Astrocyte (in vitro differentiated cells and primary cell): ENCODE results near the gene CADPS. TPM values are rescaled to one million over a fixed set of nuclear protein-coding genes. Genes with fewer than 3 reads are reported as not detected.

Experiments used
- DNase-seq: peaks from one replicate; pipeline ENCODE4 v3.0.0-alpha.2; 2010; ENCODE audit warnings: low read depth
- FAIRE-seq: peaks from 2 replicates; lab custom pipeline; 2011; peaks lifted over from hg19 to GRCh38; lab: Jason Lieb, UNC
- H2AFZ ChIP-seq: 2 replicates; pipeline ENCODE4 v1.6.0; 2012; ENCODE audit warnings: low read depth, low read length, inconsistent platforms
- H3K27ac ChIP-seq: 2 replicates; pipeline ENCODE4 v1.5.1; 2011; ENCODE audit warnings: low read depth, low read length, inconsistent platforms
- H3K27me3 ChIP-seq: 2 replicates; pipeline ENCODE4 v1.6.0; 2011; ENCODE audit warnings: low read length, inconsistent platforms; ENCODE audit not compliant: insufficient read depth
- H3K36me3 ChIP-seq: 2 replicates; pipeline ENCODE4 v1.5.1; 2011; ENCODE audit warnings: low read length, inconsistent platforms; ENCODE audit not compliant: insufficient read depth
- H3K4me1 ChIP-seq: 2 replicates; pipeline ENCODE4 v1.5.1; 2011; ENCODE audit warnings: low read length, inconsistent platforms; ENCODE audit not compliant: insufficient read depth
- H3K4me2 ChIP-seq: 2 replicates; pipeline ENCODE4 v1.6.0; 2012; ENCODE audit warnings: low read length, inconsistent platforms
- H3K4me3 ChIP-seq: 2 replicates; pipeline ENCODE4 v1.5.1; 2011; ENCODE audit warnings: low read depth, mild to moderate bottlenecking, low read length, inconsistent platforms; ENCODE audit not compliant: insufficient read depth
- H3K79me2 ChIP-seq: 2 replicates; pipeline ENCODE4 v1.6.0; 2012; ENCODE audit warnings: mild to moderate bottlenecking, low read length, inconsistent platforms; ENCODE audit not compliant: insufficient read depth
- H3K9ac ChIP-seq: 2 replicates; pipeline ENCODE4 v1.6.0; 2012; ENCODE audit warnings: mild to moderate bottlenecking, low read length, inconsistent platforms
- H3K9me3 ChIP-seq: 2 replicates; pipeline ENCODE4 v1.5.1; 2012; ENCODE audit warnings: low read depth, mild to moderate bottlenecking, low read length, inconsistent platforms; ENCODE audit not compliant: insufficient read depth
- H4K20me1 ChIP-seq: 2 replicates; pipeline ENCODE4 v1.6.0; 2012; ENCODE audit warnings: low read length, inconsistent platforms; ENCODE audit not compliant: insufficient read depth
- H3K27ac Mint-ChIP-seq: one replicate; pipeline ENCODE4 v1.8.0; 2021; ENCODE audit warnings: mild to moderate bottlenecking, mixed read lengths; ENCODE audit not compliant: unreplicated experiment
- H3K27me3 Mint-ChIP-seq: one replicate; pipeline ENCODE4 v1.8.0; 2021; ENCODE audit warnings: low read depth, mixed read lengths; ENCODE audit not compliant: unreplicated experiment
- H3K36me3 Mint-ChIP-seq: one replicate; pipeline ENCODE4 v1.8.0; 2021; ENCODE audit warnings: low read depth, mixed read lengths; ENCODE audit not compliant: unreplicated experiment
- H3K4me1 Mint-ChIP-seq: one replicate; pipeline ENCODE4 v1.8.0; 2021; ENCODE audit warnings: low read depth, mixed read lengths; ENCODE audit not compliant: unreplicated experiment
- H3K4me3 Mint-ChIP-seq: one replicate; pipeline ENCODE4 v1.8.0; 2021; ENCODE audit warnings: mild to moderate bottlenecking, moderate library complexity, mixed read lengths; ENCODE audit not compliant: unreplicated experiment
- H3K9me3 Mint-ChIP-seq: one replicate; pipeline ENCODE4 v1.8.0; 2021; ENCODE audit warnings: mild to moderate bottlenecking, mixed read lengths; ENCODE audit not compliant: unreplicated experiment
- CTCF ChIP-seq: IDR thresholded peaks from 2 replicates; pipeline ENCODE4 v1.5.1; 2011; ENCODE audit warnings: low read depth, mild to moderate bottlenecking, inconsistent platforms, low read length, moderate library complexity; ENCODE audit not compliant: insufficient read depth
- EZH2 ChIP-seq: IDR thresholded peaks from 2 replicates; pipeline ENCODE4 v1.6.1; 2012; ENCODE audit warnings: mild to moderate bottlenecking, low read length, inconsistent platforms; ENCODE audit not compliant: insufficient read depth
- total RNA-seq: library from RNA; stranded (reverse); gene quantifications from 2 replicates; pipeline ENCODE4 v1.2.1, GENCODE V29; 2021

Gene CADPS
- total RNA-seq, 1 donor from 2014 or later, result 5.4 TPM

- H3K27ac Mint-ChIP-seq, result no peak overlapping the region
- Histone ChIP-seq H2AFZ (no peak overlapping the region), H3K9ac (no peak overlapping the region), H3K4me2 (no peak overlapping the region), H3K27me3 (peaks cover 3% of the 10 kb centered on the region), H3K9me3 (no peaks in the 10 kb centered on the region), H3K27ac (no peak overlapping the region), H4K20me1 (no peaks in the 10 kb centered on the region), H3K4me3 (no peak overlapping the region), H3K4me1 (no peaks in the 10 kb centered on the region), H3K79me2 (no peaks in the 10 kb centered on the region), H3K36me3 (no peaks in the 10 kb centered on the region)
- H3K27me3 Mint-ChIP-seq, result peaks cover 11% of the 10 kb centered on the region
- no peaks in the 10 kb centered on the region for H3K36me3 Mint-ChIP-seq
- H3K4me1 Mint-ChIP-seq, result no peaks in the 10 kb centered on the region
- no peak overlapping the region for H3K4me3 Mint-ChIP-seq
- DNase-seq (no peak), FAIRE-seq (no peak)
- TF ChIP-seq CTCF, result no peak
- TF ChIP-seq EZH2, result no peak
- no peaks in the 10 kb centered on the region for H3K9me3 Mint-ChIP-seq
Measured at GRCh38 chr3:62451211-62451887, 423.9 kb downstream of the CADPS start.

- Histone ChIP-seq H3K36me3 (no peaks in the 10 kb centered on the region), H4K20me1 (no peaks in the 10 kb centered on the region), H3K9me3 (no peaks in the 10 kb centered on the region), H3K4me3 (no peak overlapping the region), H3K4me1 (no peaks in the 10 kb centered on the region), H3K9ac (no peak overlapping the region), H3K4me2 (no peak overlapping the region), H3K79me2 (no peaks in the 10 kb centered on the region), H2AFZ (no peak overlapping the region), H3K27me3 (peaks cover 3% of the 10 kb centered on the region), H3K27ac (no peak overlapping the region)
- Mint-ChIP-seq H3K9me3 (no peaks in the 10 kb centered on the region), H3K36me3 (no peaks in the 10 kb centered on the region), H3K4me3 (no peak overlapping the region), H3K27ac (no peak overlapping the region), H3K27me3 (peaks cover 11% of the 10 kb centered on the region), H3K4me1 (peaks cover 1% of the 10 kb centered on the region)
- FAIRE-seq (no peak), DNase-seq (no peak)
- TF ChIP-seq CTCF (no peak), EZH2 (no peak)
Measured at GRCh38 chr3:62446337-62446940, 428.8 kb downstream of the CADPS start.

GRCh38 chr3:62445275-62445674 is 429.9 kb downstream of the CADPS start:
- FAIRE-seq (no peak), DNase-seq (peak; percentile 21)
- H3K9ac ChIP-seq, result peak overlapping the region; percentile 24
- H3K4me3 ChIP-seq, result no peak overlapping the region
- Mint-ChIP-seq H3K4me1 (peaks cover 1% of the 10 kb centered on the region), H3K9me3 (no peaks in the 10 kb centered on the region), H3K36me3 (no peaks in the 10 kb centered on the region), H3K27ac (peak overlapping the region; percentile 24), H3K4me3 (peak overlapping the region; percentile 62), H3K27me3 (peaks cover 14% of the 10 kb centered on the region)
- H3K4me2 ChIP-seq, result peak overlapping the region; percentile 72
- H3K27me3 ChIP-seq, result peaks cover 3% of the 10 kb centered on the region
- no peaks in the 10 kb centered on the region for H3K79me2 ChIP-seq
- TF ChIP-seq CTCF (no peak), EZH2 (no peak)
- H3K27ac ChIP-seq, result no peak overlapping the region
- H4K20me1 ChIP-seq, result no peaks in the 10 kb centered on the region
- H3K36me3 ChIP-seq, result no peaks in the 10 kb centered on the region
- H3K9me3 ChIP-seq, result no peaks in the 10 kb centered on the region
- H2AFZ ChIP-seq, result no peak overlapping the region
- no peaks in the 10 kb centered on the region for H3K4me1 ChIP-seq
